HUES6 (cell line): ENCODE data around the gene FBXO17.
"Not testable (repeated sequence)": the region's sequence is repeated elsewhere in the genome, so short reads cannot be mapped to it uniquely, and the experiment has no call there.

Experiments
- H3K27ac ChIP-seq: 2 replicates; pipeline ENCODE4 v1.7.0; 2013; ENCODE audit warnings: low read depth, mild to moderate bottlenecking, low read length, inconsistent platforms
- H3K27me3 ChIP-seq: 2 replicates; pipeline ENCODE4 v1.6.1; 2013; ENCODE audit warnings: low read length; ENCODE audit not compliant: control insufficient read depth, insufficient read depth
- H3K36me3 ChIP-seq: 2 replicates; pipeline ENCODE4 v1.6.1; 2013; ENCODE audit warnings: low read length; ENCODE audit not compliant: control insufficient read depth, insufficient read depth
- H3K4me1 ChIP-seq: 2 replicates; pipeline ENCODE4 v1.6.1; 2013; ENCODE audit warnings: low read length; ENCODE audit not compliant: control insufficient read depth, insufficient read depth
- H3K4me3 ChIP-seq: 2 replicates; pipeline ENCODE4 v1.5.1; 2013; ENCODE audit warnings: low read depth, low read length
- H3K9ac ChIP-seq: one replicate; pipeline ENCODE4 v1.6.1; 2013; ENCODE audit warnings: mild to moderate bottlenecking, low read length
- H3K9me3 ChIP-seq: 2 replicates; pipeline ENCODE4 v1.6.1; 2013; ENCODE audit warnings: low read depth, low read length; ENCODE audit not compliant: control insufficient read depth, insufficient read depth

The FBXO17 gene

DNA sequence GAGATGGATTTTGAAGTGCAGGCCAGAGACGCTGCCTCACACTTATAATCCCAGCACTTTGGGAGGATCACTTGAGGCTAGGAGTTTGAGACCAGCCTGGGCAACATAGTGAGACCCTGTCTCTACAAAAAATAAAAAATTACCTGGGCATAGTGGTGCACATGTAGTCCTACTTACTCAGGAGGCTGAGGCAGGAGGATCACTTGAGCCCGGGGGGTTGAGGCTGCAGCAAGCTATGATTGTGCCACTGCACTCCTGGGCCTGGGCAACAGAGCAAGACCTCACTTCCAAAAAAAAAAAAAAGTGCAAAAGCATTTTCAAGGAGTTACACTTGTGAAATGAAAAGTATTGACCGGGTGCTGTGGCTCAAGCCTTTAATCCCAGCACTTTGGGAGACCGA lies 27.6 kb upstream of the FBXO17 start:
- Histone ChIP-seq H3K27me3 (no peaks in the 10 kb centered on the region), H3K9ac (no peak overlapping the region), H3K27ac (no peak overlapping the region), H3K36me3 (no peaks in the 10 kb centered on the region), H3K9me3 (no peaks in the 10 kb centered on the region), H3K4me3 (no peak overlapping the region), H3K4me1 (no peaks in the 10 kb centered on the region)

DNA sequence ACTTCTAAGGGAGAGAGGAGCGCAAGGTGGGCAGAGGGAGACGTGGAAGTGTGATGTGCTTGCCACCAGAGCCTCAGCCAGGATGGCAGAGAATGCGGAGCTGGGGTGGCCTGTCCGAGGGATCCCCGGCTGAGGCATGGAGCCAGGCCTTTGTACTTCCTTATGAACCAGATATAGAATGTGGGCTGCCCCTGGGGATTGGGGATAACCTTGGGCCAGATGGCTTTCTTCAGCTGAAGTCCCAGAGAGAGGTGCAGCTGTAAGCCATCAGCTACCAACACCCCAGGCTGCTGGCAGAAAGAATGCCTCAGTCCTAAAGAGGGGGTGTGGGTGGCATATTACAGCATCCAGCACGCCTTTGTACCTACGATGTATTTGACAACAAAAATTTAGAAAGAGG lies 25.5 kb upstream of the FBXO17 start:
- H3K27me3 ChIP-seq: no peaks in the 10 kb centered on the region
- no peaks in the 10 kb centered on the region for H3K9me3 ChIP-seq
- H3K4me3 ChIP-seq: no peak overlapping the region
- H3K9ac ChIP-seq: no peak overlapping the region
- no peaks in the 10 kb centered on the region for H3K36me3 ChIP-seq
- no peaks in the 10 kb centered on the region for H3K4me1 ChIP-seq
- H3K27ac ChIP-seq: no peak overlapping the region

DNA sequence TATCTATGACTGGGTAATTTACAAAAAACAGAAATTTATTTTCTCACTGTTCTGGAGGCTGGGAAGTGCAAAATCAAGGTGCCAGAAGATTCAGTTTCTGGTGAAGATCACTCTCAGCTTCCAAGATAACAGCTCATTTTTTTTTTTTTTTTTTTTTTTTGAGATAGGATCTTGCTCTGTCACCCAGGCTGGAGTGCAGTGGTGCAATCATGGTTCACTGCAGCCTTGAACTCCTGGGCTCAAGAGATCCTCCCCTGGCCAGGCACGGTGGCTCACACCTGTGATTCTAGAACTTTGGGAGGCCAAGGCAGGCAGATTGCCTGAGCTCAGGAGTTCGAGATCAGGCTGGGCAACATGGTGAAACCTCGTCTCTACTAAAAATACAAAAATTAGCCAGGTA lies 22.0 kb upstream of the FBXO17 start:
- H3K9ac ChIP-seq, H3K27me3 ChIP-seq, H3K9me3 ChIP-seq, H3K36me3 ChIP-seq, H3K27ac ChIP-seq, H3K4me1 ChIP-seq, H3K4me3 ChIP-seq: not testable (repeated sequence)

DNA sequence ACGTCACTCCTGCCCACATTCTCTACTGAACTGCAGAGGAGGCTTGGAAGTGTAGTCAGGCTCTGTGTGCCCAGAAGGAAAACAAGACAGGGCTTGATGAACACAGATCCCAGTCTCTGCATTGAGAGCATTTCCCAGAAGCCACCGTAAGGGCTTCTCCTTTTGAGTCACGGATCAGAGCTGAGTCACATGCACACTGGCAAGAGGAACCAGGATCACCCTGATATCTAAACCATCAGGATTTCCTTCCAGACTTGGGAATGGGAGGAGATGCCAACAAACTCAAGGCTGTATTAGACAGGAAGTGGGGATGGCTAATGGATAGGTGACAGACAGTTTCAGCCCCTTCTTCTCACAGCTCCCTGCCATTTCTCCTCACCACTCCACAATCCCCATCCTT lies 17.7 kb upstream of the FBXO17 start:
- H3K4me3 ChIP-seq: no peak overlapping the region
- no peak overlapping the region for H3K9ac ChIP-seq
- H3K27me3 ChIP-seq: no peaks in the 10 kb centered on the region
- no peak overlapping the region for H3K27ac ChIP-seq
- H3K36me3 ChIP-seq: no peaks in the 10 kb centered on the region
- no peaks in the 10 kb centered on the region for H3K9me3 ChIP-seq
- H3K4me1 ChIP-seq: 0 out of 2 replicates have a peak, but pooled peaks cover 5% of the 10 kb centered on the region

DNA sequence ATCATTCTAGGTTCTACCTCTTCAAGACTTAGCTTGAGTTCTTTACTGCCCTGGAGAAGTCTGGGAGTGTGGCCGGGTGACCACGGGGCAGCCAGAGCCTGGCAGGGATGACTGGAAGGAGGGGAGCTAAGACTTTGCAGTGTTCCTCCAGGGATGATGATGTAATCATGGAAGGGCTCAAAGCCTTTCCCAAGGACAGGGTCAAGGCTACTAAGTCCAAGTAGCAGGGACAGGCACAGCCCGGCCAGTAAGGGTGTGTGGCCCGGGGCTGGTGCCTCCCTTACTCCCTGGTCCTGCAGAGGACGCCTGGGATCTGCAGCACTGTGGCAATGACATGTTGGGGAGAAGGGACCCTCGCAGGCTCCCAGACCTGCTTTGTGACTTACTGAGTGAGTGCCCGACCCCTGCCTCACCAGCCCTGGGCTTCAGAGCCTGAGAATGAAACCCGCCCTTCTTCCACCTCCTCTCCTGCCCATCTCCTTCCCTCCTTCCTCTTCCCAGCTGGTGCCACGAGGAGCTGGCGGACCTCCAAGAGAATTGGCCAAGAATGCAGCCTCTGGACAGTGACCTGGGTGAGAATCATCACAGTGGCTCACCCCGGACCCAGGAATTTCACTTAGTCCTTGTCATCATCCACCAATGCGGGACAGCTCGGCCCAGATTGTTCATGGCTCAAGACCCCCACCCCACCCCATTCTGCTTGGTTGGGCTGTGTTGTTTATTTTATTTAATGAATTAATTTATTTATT lies 15.6 kb upstream of the FBXO17 start:
- H3K36me3 ChIP-seq: no peaks in the 10 kb centered on the region
- 0 out of 2 replicates have a peak, but pooled peaks cover 5% of the 10 kb centered on the region for H3K4me1 ChIP-seq
- no peak overlapping the region for H3K4me3 ChIP-seq
- H3K27me3 ChIP-seq: no peaks in the 10 kb centered on the region
- no peaks in the 10 kb centered on the region for H3K9me3 ChIP-seq
- H3K9ac ChIP-seq: no peak overlapping the region
- no peak overlapping the region for H3K27ac ChIP-seq

DNA sequence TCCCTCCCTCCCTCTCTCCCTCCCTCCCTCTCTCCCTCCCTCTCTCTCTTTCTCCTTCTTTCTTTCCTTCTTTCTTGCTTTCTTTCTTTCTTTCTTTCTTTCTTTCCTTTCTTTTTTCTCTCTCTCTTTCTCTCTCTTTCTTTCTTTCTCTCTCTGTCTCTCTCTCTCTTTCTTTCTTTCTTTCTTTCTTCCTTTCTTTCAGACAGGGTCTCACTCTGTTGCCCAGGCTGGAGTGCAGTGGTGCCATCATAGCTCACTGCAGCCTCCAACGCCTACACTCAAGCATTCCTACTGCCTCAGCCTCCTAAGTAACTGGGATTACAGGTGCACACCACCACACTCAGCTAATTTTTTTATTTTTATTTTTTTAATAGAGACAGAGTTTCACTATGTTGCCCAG lies 14.1 kb upstream of the FBXO17 start:
- not testable (repeated sequence) for H3K27ac ChIP-seq, H3K36me3 ChIP-seq, H3K27me3 ChIP-seq, H3K4me3 ChIP-seq, H3K9ac ChIP-seq, H3K9me3 ChIP-seq, H3K4me1 ChIP-seq

DNA sequence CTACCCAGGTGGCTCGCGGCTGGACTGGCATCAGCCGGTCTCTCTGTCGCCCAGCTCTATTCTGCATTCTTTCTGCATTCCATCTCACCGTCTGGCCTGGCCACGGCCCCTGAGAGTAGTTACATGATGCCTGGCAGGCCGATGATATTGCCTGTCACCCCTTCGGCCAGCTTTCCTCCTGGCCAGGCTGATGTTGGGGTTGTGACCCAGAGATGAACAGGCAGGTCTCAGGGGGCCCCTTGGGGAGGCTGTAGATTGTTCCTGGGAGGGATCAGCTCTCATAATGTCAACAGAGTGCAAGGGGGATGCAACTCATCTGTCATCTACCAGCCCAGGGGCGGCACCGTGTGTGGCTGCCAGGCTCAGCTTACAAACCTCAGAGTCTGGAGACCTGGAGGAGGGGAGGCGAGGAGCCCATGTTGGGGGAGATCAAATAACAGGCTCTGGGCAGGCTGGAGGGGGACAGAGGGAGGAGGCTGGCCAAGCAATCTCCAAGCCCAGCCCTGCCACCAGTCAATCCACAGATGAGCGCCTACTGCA lies 13.6 kb upstream of the FBXO17 start:
- Histone ChIP-seq H3K4me1 (0 out of 2 replicates have a peak, but pooled peaks cover 5% of the 10 kb centered on the region), H3K36me3 (no peaks in the 10 kb centered on the region), H3K4me3 (no peak overlapping the region), H3K9ac (no peak overlapping the region), H3K9me3 (no peaks in the 10 kb centered on the region), H3K27ac (no peak overlapping the region), H3K27me3 (no peaks in the 10 kb centered on the region)

DNA sequence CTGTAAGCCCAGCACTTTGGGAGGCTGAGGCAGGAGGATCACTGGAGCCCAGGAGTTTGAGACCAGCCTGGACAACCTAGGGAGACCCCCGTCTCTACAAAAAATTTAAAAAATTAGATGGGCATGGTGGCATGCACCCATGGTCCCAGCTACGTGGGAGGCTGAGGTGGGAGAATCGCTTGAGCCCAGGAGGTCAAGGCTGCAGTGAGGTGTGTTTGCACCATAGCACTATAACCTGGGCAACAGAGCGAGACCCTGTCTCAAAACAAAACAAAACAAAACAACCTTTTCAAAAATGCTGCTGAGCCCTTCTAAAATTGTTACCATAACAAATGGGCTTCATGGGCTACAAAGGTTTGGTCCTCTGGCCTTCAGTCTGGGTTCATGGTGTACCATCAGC lies 13.1 kb upstream of the FBXO17 start:
- H3K36me3 ChIP-seq, H3K9ac ChIP-seq, H3K4me1 ChIP-seq, H3K4me3 ChIP-seq, H3K9me3 ChIP-seq, H3K27ac ChIP-seq, H3K27me3 ChIP-seq: not testable (repeated sequence)

DNA sequence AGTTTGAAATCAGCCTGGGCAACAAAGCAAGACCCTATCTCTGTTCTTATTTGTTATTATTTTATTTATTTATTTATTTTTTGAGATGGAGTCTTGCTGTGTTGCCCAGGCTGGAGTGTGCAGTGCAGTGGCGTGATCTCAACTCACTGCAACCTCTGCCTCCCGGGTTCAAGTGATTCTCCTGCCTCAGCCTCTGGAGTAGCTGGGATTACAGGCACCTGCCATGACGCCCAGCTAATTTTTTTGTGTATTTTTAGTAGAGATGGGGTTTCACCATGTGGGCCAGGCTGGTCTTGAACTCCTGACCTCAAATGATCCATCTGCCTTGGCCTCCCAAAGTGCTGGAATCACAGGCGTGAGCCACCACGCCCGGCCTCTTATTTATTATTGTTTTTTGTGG lies 12.2 kb upstream of the FBXO17 start:
- H3K36me3 ChIP-seq, H3K9me3 ChIP-seq, H3K9ac ChIP-seq, H3K27me3 ChIP-seq, H3K4me3 ChIP-seq, H3K27ac ChIP-seq, H3K4me1 ChIP-seq: not testable (repeated sequence)

DNA sequence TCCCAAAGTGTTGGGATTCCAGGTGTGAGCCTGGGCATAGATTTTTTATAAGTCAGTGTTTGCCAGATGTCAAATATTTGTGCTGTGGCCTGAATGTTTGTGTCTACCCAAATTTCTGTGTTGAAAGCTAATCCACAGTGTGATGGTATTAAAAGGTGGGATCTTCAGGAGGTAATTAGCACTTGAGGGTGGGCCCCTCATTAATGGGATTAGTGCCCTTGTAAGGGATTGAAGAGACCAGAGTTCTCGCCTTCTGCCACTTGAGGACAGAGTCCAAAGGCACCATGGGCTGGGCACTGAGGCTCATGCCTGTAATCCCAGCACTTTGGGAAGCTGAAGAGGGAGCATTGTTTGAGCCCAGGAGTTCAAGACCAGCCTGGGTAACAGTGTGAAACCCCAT lies 9.7 kb upstream of the FBXO17 start:
- Histone ChIP-seq H3K4me3 (no peak overlapping the region), H3K36me3 (no peaks in the 10 kb centered on the region), H3K4me1 (0 out of 2 replicates have a peak, but pooled peaks cover 5% of the 10 kb centered on the region), H3K27ac (no peak overlapping the region), H3K9me3 (peaks cover 10% of the 10 kb centered on the region), H3K27me3 (no peaks in the 10 kb centered on the region), H3K9ac (no peak overlapping the region)

DNA sequence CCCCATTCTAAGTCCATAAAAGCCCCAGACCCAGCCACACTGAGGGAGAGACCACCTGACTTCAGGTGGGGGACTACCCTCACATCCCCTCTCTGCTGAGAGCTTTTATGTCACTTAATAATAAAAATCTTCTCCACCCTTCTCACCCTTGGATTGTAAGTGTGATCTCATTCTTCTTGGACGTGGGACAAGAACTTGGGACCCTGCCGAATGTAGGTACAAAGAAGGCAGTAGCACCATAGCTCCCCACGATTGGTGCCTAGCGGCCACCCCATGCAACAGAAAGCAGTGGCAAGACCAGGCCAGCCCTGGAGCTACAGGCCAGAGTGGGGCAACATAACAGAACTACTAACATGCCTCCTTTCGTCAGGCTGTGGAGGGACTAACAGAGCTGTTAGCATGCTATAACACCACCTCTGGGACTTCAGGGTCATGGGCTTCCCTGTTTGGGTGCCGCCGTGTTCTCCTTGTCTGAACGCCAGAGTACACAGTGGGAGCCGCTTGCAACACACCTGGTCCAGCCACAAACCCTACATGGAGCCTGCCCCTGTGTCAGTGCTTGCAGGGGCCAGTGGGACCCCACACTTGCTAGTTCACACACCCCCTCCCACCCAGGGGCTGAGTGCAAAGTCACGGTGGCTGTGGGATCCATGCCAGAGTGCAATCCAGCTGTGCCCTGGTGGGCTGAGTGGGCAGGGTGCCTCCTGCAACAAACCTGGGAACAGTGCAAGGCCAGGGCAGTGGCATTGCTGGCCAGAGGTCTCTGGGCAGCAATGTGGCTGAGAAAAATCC lies 5.2 kb upstream of the FBXO17 start:
- Histone ChIP-seq H3K4me3 (no peak overlapping the region), H3K27me3 (no peaks in the 10 kb centered on the region), H3K9me3 (peaks cover 15% of the 10 kb centered on the region), H3K4me1 (peaks cover 8% of the 10 kb centered on the region; the same call in 1 of the 2 replicates), H3K27ac (no peak overlapping the region), H3K9ac (no peak overlapping the region), H3K36me3 (no peaks in the 10 kb centered on the region)
